Sigmoid colon (tissue), 4 donors: ENCODE data around the gene SORBS1.

Experiments used
- EP300 ChIP-seq, 4 donors: sonication (generic); formaldehyde crosslinking; IDR thresholded peaks; one replicate each; pipeline ENCODE4 v1.6.1; 2017; ENCODE audit warnings: antibody characterized with exemption in 4 of 4
- TF ChIP-seq, protein P1 (sequence below), 4 experiments: fragments of 450-650 bp in 3 of 4; fragments of 200-600 bp in 1 of 4; IDR thresholded peaks; one replicate each; pipeline ENCODE4 v1.5.1; 2016 to 2019; ENCODE audit warnings: antibody characterized with exemption in 4 of 4, mild to moderate bottlenecking in 3 of 4, moderate library complexity in 2 of 4

GRCh38 chr10:95339863-95340262, 221.3 kb downstream of the SORBS1 start:
- TF ChIP-seq, protein P1, sequence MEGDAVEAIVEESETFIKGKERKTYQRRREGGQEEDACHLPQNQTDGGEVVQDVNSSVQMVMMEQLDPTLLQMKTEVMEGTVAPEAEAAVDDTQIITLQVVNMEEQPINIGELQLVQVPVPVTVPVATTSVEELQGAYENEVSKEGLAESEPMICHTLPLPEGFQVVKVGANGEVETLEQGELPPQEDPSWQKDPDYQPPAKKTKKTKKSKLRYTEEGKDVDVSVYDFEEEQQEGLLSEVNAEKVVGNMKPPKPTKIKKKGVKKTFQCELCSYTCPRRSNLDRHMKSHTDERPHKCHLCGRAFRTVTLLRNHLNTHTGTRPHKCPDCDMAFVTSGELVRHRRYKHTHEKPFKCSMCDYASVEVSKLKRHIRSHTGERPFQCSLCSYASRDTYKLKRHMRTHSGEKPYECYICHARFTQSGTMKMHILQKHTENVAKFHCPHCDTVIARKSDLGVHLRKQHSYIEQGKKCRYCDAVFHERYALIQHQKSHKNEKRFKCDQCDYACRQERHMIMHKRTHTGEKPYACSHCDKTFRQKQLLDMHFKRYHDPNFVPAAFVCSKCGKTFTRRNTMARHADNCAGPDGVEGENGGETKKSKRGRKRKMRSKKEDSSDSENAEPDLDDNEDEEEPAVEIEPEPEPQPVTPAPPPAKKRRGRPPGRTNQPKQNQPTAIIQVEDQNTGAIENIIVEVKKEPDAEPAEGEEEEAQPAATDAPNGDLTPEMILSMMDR (IDR thresholded peaks at IDR 0.05): no peak
- no peak for TF ChIP-seq EP300 (IDR thresholded peaks at IDR 0.05)
